ENCODE measurements around the gene IRAK3.

- TF ChIP-seq POLR2AphosphoS5 (IDR thresholded peaks at IDR 0.05) (no peak), CTCF (IDR thresholded peaks at IDR 0.05) (no peak), POLR2A (IDR thresholded peaks at IDR 0.05) (no peak)
These were observed 28.4 kb downstream of the IRAK3 start for GRCh38 chr12:66217342-66217917.
